Esophagus squamous epithelium (tissue), 4 donors: Measurements from ENCODE around the gene HLA-DPA1.

Experiments used
- CTCF ChIP-seq, 6 experiments: fragments of 450-650 bp in 4 of 6; fragments of 200-600 bp in 2 of 6; sonication (generic) in 2 of 6; IDR thresholded peaks; one replicate each; pipeline ENCODE4 v1.5.1; 2016 to 2019; ENCODE audit warnings: antibody characterized with exemption in 6 of 6, mild to moderate bottlenecking in 4 of 6, moderate library complexity in 4 of 6
- POLR2A ChIP-seq, 4 donors: fragments of 450-650 bp; IDR thresholded peaks; one replicate each; pipeline ENCODE4 v1.6.1; 2017; ENCODE audit warnings: antibody characterized with exemption in 4 of 4, mild to moderate bottlenecking in 4 of 4, moderate library complexity in 3 of 4

GRCh38 chr6:33095681-33096080 lies 22.2 kb upstream of the HLA-DPA1 start:
- TF ChIP-seq CTCF (IDR thresholded peaks at IDR 0.05): no peak
- no peak for TF ChIP-seq POLR2A (IDR thresholded peaks at IDR 0.05)
